Measurements from ENCODE around the gene MRE11. TPM values are rescaled to one million over a fixed set of nuclear protein-coding genes. Genes with fewer than 3 reads are reported as not detected.

The MRE11 gene
- total and polyA plus RNA-seq, 12 donors: 4.3 to 29.0 (median 12.0) TPM

DNA sequence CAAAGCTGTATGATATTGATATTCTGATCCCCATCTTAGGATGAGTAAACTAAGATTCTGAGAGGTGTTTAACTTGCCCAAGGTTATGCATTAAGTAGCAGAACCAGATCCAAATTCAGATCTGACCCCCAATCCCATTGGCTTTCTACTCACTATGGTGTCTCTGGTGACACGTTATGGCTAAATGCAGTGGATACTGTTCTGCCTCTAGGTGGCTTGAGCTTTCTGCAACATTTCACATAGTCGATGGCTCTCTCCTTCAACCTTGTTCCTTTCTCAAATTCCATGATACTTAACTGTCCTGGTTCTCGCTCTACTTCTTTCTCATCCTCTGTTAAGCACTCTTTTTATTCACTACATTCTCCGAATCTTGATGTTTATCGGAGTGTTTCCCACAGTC, 28.0 kb upstream of the MRE11 start:
- Histone ChIP-seq H3K4me1 (replicated peaks in 1 of 2) (peaks cover 0 to 4% of the 10 kb centered on the region in 2 donors), H3K4me3 (no peak overlapping the region), H3K9me3 (replicated peaks in 1 of 3) (no peaks in the 10 kb centered on the region), H3K27me3 (no peaks in the 10 kb centered on the region), H3K36me3 (replicated peaks in 1 of 2) (no peaks in the 10 kb centered on the region), H3K27ac (no peak overlapping the region)
- DNase-seq: no peak
- 33 to 56% (median 43%) methylated on average over 5 of the region's 5 CpGs for WGBS, 4 donors
- peak in 4 of 6 experiments; percentile 7 to 46 (median 36) for TF ChIP-seq CTCF (IDR thresholded peaks at IDR 0.05)
- TF ChIP-seq POLR2A (IDR thresholded peaks at IDR 0.05): no peak
- intact Hi-C loops (cut with DNase I): loop anchor here (5.0 to 10.0 kb wide), 3 partner anchors 41 to 373 kb away; no protein-coding TSS in a partner anchor

- no peaks in the 10 kb centered on the region for H3K36me3 ChIP-seq (replicated peaks in 1 of 2)
- DNase-seq: peak in 1 of 7 donors; percentile 30
- WGBS, 4 donors: 2 to 12% (median 7%) methylated on average over 5 of the region's 5 CpGs
- TF ChIP-seq CTCF (IDR thresholded peaks at IDR 0.05) (peak; percentile 45 to 77 (median 56)), POLR2A (IDR thresholded peaks at IDR 0.05) (no peak)
- H3K27me3 ChIP-seq: no peaks in the 10 kb centered on the region
- H3K27ac ChIP-seq: no peak overlapping the region
- H3K4me1 ChIP-seq (replicated peaks in 1 of 2): peaks cover 0 to 4% of the 10 kb centered on the region in 2 donors
- H3K9me3 ChIP-seq (replicated peaks in 1 of 3): no peaks in the 10 kb centered on the region
- H3K4me3 ChIP-seq: no peak overlapping the region
- intact Hi-C loops (cut with DNase I): loop anchor here (5.0 to 10.0 kb wide), 3 partner anchors 43 to 375 kb away; no protein-coding TSS in a partner anchor
These were observed 25.9 kb upstream of the MRE11 start for GRCh38 chr11:94519478-94520084.

GRCh38 chr11:94518300-94518699, 24.7 kb upstream of the MRE11 start:
- no peak for DNase-seq
- Histone ChIP-seq H3K27ac (no peak overlapping the region), H3K4me1 (replicated peaks in 1 of 2) (peaks cover 0 to 4% of the 10 kb centered on the region in 2 donors), H3K9me3 (replicated peaks in 1 of 3) (no peaks in the 10 kb centered on the region), H3K4me3 (no peak overlapping the region), H3K27me3 (no peaks in the 10 kb centered on the region), H3K36me3 (replicated peaks in 1 of 2) (no peaks in the 10 kb centered on the region)
- WGBS, 4 donors: 55 to 71% (median 56%) methylated on average over 4 of the region's 4 CpGs
- intact Hi-C loops (cut with DNase I): no loop called here
- TF ChIP-seq POLR2A (IDR thresholded peaks at IDR 0.05) (no peak), CTCF (IDR thresholded peaks at IDR 0.05) (no peak)

- 0 to 100% (median 56%) methylated on average over 1 of the region's 1 CpG for whole genome bisulfite sequencing, 4 donors
- H3K4me1 ChIP-seq (replicated peaks in 1 of 2): peaks cover 9 to 18% of the 10 kb centered on the region in 2 donors
- H3K4me3 ChIP-seq: no peak overlapping the region
- TF ChIP-seq POLR2A (IDR thresholded peaks at IDR 0.05) (no peak), CTCF (IDR thresholded peaks at IDR 0.05) (no peak)
- H3K36me3 ChIP-seq (replicated peaks in 1 of 2): no peaks in the 10 kb centered on the region
- H3K9me3 ChIP-seq (replicated peaks in 1 of 3): no peaks in the 10 kb centered on the region
- no peaks in the 10 kb centered on the region for H3K27me3 ChIP-seq
- no peak for DNase-seq
- no peak overlapping the region for H3K27ac ChIP-seq
- intact Hi-C loops (cut with DNase I): no loop called here
These were observed 23.1 kb upstream of the MRE11 start for GRCh38 chr11:94516725-94517124.
